Stimulated activated CD8-positive, alpha-beta memory T cell treated with anti-CD3 and anti-CD28 coated beads, Interleukin-2, amount 100 ng/mL, for 1 hour (primary cell): Measurements from ENCODE around the gene TYW1.
"Not testable (repeated sequence)": the region's sequence is repeated elsewhere in the genome, so short reads cannot be mapped to it uniquely, and the experiment has no call there.

ENCODE experiments used
- DNase-seq, 2 donors: peaks; one replicate each; pipeline ENCODE4 v3.0.0-alpha.2; 2020; ENCODE audit warnings: low read depth in 2 of 2

Gene TYW1

DNA sequence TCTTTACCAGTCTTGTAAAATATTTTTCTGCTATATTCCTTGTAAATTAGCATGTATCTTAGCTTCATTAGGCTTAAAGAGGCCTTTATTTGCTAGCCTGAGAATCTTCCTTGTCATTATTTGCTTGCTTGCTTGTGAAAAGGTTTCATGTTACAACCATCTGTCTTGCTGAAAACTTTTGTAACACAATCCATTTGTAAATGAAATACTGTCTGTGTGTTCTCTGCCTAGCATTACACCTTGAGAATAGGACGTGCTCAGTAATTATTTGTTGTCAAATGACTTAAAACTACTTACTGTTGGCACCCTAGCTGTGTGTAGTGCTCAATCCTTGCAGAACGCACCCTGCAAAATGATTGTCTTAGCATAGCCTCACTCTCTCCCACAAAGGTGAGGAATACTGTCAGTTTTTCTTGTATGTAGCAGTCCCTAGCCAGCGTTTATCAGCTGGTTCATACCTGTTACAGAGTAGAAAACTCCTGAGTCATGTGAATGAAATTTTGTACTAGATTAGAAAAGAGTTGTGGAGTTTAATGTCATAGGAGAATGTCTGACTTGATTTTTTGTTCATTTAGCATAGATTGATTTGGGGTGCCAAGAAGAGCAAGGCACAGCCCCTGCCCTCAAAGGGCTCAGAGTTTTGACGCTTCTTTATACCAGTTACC, 193.3 kb downstream of the TYW1 start:
- not testable (repeated sequence) for DNase-seq

DNA sequence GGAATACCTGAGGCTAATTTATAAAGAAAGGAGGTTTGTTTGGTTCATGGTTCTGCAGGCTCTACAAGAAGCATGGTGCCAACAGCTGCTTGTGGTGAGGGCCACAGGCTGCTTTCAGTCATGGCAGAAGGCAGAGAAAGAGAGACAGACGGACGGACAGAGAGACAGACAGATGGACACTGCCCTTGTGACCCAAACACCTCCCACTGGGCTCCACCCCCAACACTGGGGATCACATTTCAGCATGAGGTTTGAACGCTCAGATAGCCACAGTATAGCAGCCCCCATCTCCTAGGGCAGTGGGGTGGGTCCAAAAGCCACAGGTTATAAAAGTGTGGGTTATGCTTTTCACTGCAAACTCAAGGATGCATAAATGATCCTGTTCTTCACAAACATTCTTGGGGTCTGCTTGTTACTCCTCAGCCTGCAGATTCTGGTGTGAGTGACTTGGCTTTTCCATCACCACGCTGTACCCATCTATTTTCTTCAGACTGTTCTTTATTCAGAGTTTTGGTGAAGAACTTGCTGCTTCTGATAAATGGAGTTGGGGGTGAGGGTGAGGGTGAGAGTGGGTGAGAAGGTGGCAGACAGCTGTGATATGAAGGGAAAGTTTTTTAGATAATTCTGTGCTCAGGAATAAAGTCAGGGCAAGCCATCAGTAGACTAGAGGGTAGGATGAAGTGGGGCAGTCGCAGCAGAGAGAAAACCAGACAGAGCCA, 194.5 kb downstream of the TYW1 start:
- not testable (repeated sequence) for DNase-seq

DNA sequence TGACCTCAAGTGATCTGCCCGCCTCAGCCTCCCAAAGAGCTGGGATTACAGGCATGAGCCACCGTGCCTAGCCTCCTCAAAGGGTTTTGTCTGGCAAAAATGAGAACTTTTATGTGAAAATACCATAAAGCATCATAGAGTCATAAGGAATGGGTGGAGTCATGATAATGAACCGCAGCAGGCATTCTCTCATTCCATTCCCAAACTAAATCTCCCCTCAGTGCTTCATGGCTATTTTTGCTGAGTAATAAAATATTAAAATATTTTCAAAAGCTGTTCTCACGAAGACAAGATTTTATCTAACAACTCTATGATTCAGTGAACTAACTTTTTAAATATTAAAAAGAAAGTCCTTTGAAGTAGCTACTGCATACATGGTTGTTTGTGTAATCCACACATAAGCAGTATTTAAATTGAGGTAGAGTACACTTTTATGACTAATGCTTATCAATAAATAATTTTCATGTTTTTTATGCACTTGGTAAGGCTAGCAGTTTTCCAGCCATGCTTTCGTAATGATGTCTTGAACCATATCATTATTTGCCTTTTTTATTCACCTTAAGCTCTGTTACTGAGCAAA, 195.6 kb downstream of the TYW1 start:
- DNase-seq = not testable (repeated sequence)

DNA sequence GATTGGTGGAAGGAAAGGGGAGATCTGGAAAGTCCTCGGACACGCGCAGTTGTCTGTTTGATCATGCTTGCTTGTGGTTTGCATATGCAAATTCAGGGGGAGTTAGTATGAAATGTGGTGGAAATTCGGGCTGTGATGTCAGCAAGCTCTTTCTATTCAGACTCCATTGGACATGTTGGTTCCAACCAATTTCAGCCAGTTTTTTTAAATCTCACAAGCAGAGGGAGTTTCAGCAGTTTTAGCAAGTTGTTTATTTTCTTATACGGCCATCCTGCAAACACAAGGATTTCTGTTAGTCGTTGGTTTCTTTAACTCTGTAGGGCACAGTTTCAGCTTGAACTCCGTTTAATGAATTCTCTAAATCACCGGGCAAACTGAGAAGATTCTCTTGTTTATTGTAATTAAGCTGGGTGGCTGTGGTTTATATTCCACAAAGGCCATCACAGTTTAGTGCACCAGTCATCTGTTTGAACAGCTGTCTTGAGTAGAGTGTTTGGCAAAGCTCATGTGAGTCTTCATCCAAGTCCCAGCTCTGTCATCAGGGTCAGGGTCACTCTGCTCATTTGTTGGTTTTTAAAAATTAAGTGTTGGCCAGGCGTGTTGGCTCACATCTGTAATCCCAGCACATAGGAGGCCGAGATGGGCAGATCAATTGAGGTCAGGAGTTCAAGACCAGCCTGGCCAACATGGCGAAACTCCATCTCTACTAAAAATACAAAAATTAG, 196.4 kb downstream of the TYW1 start:
- DNase-seq = not testable (repeated sequence)

DNA sequence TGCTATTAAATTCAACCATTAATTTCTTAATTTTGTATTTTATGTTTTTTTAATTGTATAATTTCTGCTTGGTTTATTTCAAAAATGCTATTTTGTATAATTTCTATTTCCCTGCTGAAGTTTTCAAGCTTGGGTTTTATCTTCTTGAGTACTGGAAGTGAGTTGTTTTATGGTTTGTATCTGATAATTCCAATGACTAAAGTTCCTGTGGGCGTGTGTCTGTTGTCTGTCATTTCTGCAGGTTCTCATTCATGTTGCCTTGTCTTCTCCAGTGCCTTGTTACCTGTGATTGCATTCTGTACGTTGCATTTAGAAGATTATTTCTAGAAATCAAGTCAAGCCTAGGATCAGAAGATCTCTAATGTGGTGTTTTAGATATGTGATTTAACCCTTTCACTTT, 199.5 kb downstream of the TYW1 start:
- DNase-seq = not testable (repeated sequence)

DNA sequence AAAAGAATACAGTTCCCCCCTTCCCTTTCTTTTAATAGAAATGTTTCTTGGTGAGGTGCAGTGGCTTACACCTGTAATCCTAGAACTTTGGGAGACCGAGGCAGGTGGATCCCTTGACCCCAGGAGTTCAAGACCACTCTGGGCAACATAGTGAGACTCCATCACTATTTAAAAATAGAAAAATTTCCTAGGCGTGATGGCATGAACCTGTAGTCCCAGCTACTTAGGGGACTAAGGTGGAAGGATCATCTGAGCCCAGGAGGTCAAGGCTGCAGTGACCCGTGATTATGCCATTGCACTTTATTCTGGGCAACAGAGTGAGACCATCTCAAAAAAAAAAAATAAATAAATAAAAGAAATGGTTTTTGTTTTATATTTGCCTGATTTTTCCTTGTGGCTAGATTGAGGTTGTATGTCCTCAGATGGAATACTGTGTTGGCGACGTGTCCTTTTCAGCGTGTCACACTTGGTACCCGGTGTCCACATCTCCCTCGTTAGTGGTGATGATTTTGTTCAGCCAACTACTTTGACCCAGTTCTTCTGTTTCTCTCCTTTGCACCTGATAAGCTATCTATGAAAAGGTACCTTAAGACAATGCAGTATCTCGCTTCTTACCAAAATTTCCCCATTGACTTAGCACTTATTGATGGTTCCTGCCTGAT, 202.4 kb downstream of the TYW1 start:
- DNase-seq = not testable (repeated sequence)

DNA sequence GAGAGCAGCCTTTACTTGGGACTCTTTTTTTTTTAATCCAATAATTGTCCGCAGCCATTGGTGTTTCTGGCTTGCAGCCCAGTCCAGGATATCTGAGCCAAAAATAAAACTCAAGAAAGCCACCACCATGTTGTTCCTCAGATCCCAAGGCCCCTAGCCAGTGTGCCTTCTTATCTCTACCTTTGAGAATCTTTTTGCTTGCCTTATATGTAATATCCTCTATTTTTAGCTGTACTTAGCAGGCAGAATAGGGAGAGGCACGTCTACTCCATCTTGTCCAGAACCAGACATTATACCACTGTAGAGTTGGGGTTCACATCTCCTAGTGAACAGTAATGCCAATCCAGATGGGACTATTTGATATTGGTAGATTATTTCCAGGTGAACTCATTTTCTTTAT, 209.1 kb downstream of the TYW1 start:
- DNase-seq = not testable (repeated sequence)

DNA sequence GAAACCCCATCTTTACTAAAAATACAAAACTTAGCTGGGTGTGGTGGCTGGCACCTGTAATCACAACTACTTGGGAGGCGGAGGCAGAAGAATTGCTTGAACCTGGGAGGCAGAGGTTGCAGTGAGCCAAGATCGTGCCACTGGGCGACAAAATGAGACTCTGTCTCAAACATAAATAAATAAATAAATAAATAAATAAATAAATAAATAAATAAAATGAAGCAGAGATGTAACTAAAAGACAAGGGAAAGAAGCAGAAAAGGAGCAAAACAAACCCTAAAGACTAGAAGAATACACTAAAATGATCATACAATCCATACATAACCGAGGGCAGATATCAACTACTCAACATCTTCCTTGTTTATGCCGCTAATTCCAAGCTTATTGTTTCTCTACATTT, 209.8 kb downstream of the TYW1 start:
- no peak for DNase-seq

DNA sequence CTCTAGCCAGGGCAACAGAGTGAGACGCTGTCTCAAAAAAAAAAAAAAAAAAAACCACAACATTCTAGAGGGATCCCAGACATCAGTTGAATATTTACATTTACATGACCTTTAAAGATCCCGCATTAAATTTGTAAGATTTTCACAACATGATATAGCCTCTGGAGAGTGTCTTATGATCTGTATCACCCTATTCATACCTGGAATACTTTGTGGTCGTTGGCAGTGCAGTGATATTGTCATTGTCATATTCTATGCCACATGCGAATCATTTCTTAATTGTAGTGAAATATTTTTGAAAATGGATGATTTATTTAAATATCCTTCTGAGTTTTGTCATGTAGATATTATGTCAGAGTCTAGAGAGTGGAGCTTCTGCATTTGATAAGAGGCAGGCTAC, 212.0 kb downstream of the TYW1 start:
- not testable (repeated sequence) for DNase-seq

DNA sequence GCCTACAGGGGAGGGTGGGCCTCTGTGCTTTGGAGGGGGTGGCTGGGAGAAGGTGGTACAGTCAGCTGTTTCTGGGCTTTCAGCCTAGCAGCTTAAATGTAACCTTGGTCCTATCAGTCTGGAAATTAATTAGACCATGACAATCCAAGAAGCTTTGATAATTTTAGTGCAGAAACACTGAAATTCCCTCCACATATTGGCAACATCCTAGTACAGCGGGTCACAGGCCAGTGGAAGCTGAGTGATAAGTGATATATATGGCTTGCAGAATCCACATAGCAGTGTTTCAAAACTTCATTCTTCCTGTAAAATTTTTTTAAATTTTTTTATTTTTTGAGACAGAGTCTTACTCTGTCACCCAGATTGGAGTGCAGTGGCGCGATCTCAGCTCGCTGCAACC, 212.6 kb downstream of the TYW1 start:
- no peak for DNase-seq

DNA sequence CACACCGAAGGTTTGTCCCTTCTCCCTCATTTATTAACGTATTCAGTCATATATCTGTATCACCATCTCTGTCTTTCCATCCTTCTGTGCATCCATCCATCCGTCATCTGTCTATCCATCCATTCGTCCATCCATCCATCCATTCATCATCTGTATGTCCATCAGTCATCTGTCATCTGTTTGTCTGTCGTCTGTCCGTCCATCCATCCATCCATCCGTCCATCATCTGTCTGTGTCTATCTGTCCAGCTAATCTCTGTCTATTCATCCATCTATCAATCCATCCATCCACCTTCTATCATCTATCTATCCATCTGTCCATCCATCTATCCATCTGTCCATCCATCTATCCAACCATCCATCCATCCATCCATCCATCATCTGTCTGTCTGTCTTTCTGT, 213.9 kb downstream of the TYW1 start:
- DNase-seq = no peak

DNA sequence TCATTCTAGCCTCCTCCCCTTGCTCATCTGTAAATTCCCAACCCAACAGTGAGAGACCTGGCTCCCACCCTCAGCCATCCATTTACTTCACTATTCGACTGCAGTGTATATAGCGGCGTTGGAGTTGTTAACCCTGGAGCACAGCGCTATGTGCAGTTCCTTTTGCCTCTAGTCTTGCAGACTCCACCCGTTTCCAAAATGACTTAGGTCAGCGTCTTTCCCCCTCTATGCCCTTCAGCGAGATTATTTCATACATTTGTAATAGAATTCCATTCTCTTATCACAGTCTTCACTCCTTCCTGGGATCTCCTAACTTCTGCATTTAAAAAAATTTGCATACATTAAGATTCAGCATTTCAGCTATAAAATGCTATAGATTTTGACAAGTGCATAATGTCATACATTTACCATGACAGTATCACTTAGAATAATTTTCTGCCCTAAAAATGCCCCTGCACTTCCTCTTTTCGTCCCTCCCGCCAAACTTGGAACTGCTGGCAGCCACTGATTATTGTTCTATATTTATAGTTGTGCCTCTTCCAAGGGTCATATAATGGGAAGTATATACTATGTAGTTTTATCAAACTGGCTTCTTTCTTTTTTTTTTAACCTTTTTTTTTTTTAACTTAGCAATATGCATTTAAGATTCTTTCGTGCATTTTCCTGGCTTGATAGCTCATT, 215.2 kb downstream of the TYW1 start:
- not testable (repeated sequence) for DNase-seq

DNA sequence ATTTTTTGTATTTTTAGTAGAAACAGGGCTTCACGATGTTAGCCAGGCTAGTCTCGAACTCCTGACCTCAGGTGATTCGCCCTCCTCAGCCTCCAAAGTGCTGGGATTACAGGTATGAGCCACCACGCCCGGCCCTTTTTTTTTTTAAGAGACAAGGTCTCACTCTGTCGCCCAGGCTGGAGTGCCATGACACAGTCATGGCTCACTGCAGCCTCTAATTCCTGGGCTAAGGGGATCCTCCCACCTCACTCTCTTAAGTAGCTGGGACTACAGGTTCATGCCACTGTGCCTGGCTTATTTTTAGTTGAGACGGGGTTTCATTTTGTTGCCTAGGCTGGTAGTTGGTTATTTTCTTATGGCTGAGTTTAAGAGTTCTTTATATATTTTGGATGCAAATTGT, 216.4 kb downstream of the TYW1 start:
- DNase-seq = not testable (repeated sequence)

DNA sequence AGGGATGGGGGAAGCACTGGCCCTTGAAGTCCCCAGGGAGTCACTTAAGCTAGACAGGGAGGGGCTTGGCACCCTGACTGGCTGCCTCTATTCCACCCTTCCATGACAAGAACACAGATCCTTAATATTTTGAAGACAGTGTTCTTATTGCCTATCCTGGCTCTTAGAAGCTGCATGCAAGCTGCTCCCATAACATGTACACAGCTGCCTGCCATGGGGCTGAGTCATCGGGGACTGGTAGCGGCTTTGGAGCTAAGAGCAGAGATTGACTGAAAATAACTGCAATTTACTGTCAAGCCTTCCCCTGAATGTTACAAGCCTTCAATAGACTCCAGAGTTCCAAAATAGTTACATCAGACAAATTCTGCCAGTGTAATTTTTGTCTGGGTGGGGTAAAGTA, 226.9 kb downstream of the TYW1 start:
- DNase-seq = not testable (repeated sequence)

DNA sequence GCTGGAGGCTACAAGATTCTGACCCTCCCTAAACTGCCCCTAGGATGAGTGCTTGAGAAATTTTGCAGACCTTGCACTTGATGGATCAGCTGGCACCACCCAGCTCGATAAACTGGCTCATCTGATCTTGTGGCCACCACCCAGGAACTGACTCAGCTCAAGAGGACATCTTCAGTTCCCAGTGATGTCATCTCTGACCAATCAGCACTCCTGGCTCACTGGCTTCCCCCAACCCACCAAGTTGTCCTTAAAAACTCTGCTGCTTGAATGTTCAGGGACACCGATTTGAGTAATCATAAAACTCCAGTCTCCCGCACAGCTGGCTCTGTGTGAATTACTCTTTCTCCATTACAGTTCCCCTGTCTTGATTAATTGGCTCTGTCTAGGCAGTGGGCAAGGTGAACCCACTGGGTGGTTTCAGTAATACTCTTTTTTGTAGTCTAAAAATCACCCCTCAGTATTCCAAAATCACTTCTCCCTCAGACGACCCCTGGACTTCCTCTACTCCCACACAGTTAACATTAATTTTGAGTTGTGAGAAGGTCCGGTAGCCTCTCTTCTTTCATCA, 229.8 kb downstream of the TYW1 start:
- not testable (repeated sequence) for DNase-seq

DNA sequence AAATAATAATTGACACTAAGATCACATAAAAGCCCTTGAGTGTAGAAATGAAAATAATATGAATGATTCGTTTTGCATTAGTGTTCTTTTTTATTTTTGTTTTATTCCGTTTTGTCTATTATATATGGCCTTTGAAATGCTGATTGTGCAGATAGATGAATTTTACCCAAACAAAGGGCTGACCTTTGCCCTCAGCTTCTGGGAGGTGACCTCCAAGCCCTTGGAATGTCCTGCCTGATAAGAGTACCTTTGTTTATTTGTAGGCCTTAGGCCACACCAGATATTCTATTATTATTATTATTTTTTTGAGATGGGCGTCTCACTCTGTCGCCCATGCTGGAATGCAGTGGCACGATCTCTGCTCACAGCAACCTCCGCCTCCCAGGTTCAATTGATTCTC, 230.3 kb downstream of the TYW1 start:
- DNase-seq = not testable (repeated sequence)

DNA sequence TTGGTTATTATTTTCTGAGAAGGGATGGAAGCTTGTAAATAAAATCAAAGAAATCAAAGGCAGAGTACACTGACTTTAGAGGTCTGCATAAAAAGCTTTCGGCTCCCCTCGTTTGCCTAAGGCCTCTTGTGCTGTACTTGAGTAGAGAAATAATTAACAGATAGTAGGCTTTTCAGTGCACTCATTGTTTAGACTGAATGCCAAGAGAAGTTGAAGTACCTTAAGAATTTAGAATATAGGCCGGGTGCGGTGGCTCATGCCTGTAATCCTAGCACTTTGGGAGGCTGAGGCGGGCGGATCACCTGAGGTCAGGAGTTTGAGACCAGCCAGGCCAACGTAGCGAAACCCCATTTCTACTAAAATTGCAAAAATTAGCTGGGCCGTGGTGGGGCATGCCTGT, 232.4 kb downstream of the TYW1 start:
- not testable (repeated sequence) for DNase-seq

DNA sequence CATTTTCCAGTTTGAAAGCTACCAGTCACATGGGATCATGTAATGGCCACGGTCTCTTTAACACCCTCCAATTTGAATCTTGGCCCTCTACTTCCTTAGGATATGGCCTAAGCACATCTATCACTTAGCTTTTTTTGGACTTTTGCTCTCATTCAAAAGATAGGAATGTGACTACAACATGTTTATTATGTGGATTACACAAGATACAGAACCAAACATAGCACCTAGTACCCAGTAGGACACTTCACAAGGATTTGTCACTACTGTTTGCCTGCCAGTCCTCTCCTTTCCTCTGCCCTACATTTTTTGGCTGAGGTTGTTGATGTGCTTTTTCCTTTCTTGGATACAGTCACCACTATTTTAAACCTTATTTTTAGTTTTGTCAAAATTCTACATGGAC, 233.4 kb downstream of the TYW1 start:
- DNase-seq = not testable (repeated sequence)

DNA sequence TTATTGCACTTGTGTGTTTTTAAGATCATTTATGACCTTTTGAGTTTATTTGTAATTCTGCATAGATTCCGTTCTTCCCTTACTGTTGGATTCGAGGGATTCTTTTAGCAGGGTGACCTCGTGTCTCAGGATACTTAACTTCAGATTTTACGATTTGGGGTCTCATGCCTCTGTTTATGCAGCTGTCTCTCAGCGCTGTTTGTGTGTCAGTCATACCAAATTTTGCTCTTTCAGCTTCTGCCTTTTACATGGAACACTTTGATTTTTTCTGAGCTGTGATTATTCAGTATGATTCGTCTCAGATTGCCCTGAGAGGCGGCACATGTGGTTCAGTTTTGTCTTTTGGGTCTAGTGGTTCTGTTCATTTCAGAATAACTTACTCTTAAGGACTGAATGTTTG, 236.9 kb downstream of the TYW1 start:
- DNase-seq = not testable (repeated sequence)

DNA sequence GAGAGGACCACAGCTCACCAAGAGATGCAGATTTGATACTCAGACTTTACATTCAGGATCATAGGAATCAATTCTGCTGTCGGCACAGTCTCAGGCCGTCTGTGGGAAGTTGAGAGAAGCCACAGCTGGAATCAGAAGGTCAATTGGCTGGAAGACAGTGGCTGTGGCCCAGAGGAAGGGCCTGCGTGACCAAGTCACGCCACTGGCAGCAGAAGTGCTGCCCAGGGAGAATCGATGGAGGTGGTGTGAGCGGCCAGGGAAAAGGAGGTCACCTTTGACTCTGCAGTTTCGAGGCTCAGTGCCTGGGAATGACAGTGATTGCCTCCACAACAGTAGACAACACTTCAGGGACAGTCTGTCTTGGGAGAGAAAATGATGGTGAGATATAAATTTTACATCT, 239.6 kb downstream of the TYW1 start:
- DNase-seq = not testable (repeated sequence)

DNA sequence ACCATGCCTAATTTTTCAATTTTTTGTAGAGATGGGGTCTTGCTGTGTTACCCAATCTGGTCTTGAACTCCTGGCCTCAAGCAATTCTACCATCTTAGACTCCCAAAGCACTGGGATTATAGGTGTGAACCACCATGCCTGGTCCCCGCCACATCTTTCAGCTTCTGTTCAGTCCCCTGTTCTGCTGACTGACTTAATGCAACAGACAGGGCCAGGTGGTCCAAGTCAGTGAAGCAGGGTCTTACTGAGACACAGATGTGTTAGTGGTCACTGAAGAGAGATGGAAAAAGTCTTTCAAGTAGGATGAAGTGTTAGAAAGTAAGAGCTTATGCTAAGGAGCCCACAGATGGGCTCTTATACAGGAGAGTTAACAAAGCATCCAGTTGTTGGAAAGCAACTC, 246.2 kb downstream of the TYW1 start:
- not testable (repeated sequence) for DNase-seq
